ENCODE data around the gene SORBS2.
"Not testable (repeated sequence)": the region's sequence is repeated elsewhere in the genome, so short reads cannot be mapped to it uniquely, and the experiment has no call there.

SORBS2 gene

DNA sequence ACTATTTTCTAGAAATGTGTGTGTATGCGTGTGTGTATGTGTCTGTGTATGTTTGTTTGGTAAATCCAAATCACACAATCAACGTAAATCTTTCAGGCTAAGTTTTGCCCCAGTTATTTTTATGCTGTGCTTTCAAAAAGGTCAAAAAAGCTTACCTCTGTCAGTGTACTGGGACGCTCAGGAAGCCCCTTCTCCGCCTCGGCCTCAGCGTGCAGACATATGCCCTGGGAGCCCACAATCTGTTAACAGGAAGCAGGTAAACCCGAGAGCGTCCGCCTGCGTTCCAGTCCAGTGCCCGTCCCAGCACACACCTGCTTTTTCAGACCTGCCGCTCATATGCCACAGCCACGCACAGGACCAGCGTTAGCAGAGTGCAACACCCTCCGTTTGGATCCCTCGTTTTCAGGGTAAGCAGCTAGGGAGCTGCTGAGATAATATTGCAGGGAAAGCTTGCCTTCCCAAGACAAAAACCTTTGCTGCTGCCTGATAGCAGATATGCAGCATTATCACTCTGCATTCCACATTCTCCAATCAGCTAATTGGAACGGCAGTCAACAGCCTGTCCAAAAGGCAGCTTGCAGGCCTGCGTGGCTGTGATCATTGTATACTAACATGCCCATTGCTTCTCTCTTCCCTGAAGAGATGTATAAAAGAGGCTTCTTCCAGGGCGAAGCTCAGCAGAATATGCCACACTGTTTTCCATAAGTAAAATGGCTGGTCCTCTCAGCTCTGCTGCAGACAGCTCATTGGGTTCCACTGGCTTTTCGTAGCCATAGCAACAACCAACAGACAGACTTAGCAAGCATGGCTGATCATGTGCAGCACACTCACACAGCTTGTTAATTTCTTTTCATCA lies at the start of gene SORBS2:
TSS of gene SORBS2 (minus strand) at position 686 of the 856 bp plus-strand sequence. CDS start 121,623 bp downstream, outside the sequence.
- peak within 1 kb of the TSS; percentile 33 for H3K4me3 ChIP-seq (ENCODE audit: low read depth, low read length)
- TF ChIP-seq CTCF (conservative IDR thresholded peaks at IDR 0.05; ENCODE audit: low read depth, low read length), result no peak
- peak; percentile 65 for DNase-seq (ENCODE audit: low read depth)

DNA sequence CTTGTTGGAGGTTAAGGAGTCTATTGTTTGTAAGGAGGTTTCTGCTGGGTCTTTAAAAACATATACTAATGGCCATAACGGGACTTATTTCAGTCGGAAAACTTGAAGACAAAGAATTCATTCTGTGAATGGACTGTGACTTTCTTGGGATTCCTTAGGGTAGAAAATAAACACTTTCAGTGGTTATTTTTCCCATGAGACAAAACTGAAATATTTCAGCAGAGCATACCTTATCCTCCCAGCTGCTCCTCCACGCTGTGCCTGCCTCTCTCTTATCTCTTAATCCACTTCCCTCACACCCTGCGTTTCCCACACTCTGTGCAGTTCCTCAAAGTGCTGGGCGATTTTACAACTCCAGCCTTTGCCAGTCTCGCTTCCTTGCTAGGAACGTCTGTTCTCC lies 47.1 kb upstream of the SORBS2 start:
- no peak for TF ChIP-seq CTCF (conservative IDR thresholded peaks at IDR 0.05; ENCODE audit: low read depth, low read length)
- no peak overlapping the region for H3K4me3 ChIP-seq (ENCODE audit: low read depth, low read length)
- DNase-seq (ENCODE audit: low read depth), result peak; percentile 86

- not testable (repeated sequence) for DNase-seq (ENCODE audit: low read depth); H3K4me3 ChIP-seq (ENCODE audit: low read depth, low read length)
Measured at GRCh38 chr4:185857561-185857960, 45.6 kb upstream of the SORBS2 start.

GRCh38 chr4:185853841-185854240 lies 41.8 kb upstream of the SORBS2 start:
- no peak overlapping the region for H3K4me3 ChIP-seq (ENCODE audit: low read depth, low read length)
- no peak for DNase-seq (ENCODE audit: low read depth)
- TF ChIP-seq CTCF (conservative IDR thresholded peaks at IDR 0.05; ENCODE audit: low read depth, low read length), result no peak

GRCh38 chr4:185852961-185853360 lies 41.0 kb upstream of the SORBS2 start:
- DNase-seq (ENCODE audit: low read depth), result no peak
- H3K4me3 ChIP-seq (ENCODE audit: low read depth, low read length), result no peak overlapping the region
- TF ChIP-seq CTCF (conservative IDR thresholded peaks at IDR 0.05; ENCODE audit: low read depth, low read length), result no peak

GRCh38 chr4:185849664-185850550 lies 37.9 kb upstream of the SORBS2 start:
- H3K4me3 ChIP-seq (ENCODE audit: low read depth, low read length), result no peak overlapping the region
- DNase-seq (ENCODE audit: low read depth), result no peak
- TF ChIP-seq CTCF (conservative IDR thresholded peaks at IDR 0.05; ENCODE audit: low read depth, low read length), result no peak

- no peak for TF ChIP-seq CTCF (conservative IDR thresholded peaks at IDR 0.05; ENCODE audit: low read depth, low read length)
- peak; percentile 77 for DNase-seq (ENCODE audit: low read depth)
- no peak overlapping the region for H3K4me3 ChIP-seq (ENCODE audit: low read depth, low read length)
Measured at GRCh38 chr4:185847352-185848097, 35.5 kb upstream of the SORBS2 start.
